ENCODE results near the gene GPR37L1. TPM values are rescaled to one million over a fixed set of nuclear protein-coding genes. Genes with fewer than 3 reads are reported as not detected.

Gene GPR37L1
- total and polyA plus RNA-seq, 10 of the 15 experiments (the other 5 are each of a cell fraction or from before 2014, with no cell fraction given), result under 0.01 to 0.08 (median 0.02) TPM; not detected in 5

DNA sequence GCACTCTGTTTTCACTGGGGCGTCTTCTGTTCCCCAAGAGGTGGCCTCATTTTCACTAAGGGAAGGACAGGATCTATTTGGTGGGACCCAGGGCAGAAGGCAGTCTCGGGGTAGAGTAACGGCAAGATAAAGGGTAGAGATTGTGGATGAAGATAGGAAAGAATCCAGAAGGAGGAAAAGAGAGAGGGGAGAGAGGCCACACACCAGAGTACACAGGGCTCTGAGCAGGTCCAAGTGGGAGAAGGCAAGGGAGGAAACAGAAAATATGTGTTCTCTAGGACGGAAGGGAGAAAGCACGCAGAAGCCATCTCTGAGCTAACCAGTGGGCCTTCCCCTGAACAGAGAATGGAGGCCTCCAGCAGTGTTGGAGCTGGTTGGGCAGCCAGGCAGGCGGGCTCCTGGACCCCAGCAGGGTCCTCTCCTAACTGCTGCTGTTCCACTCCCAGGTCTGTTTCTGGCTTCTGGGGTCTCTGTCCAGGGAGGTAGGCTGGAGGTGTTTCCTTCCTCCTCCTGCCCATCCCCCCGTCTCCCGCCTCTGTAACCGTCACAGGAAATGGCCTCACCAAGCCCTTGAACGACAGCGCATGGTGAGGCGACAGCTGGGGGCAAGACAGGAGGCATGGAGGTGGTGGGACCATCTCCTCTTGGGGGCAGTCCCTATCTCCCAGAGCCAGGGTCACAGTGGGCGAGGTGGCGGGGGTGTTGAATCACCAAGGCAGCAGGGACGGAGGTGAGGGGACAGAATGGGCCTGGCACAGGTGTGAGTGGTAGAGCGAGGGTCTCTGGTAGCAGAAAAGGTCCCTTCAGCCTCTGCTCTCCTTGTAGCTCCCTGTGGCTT is 37.0 kb downstream of the GPR37L1 start (continued):
- TF ChIP-seq SUPT20H (IDR thresholded peaks at IDR 0.05; ENCODE audit: borderline replicate concordance, control insufficient read depth, low read depth, low read length) (no peak), E2F4 (IDR thresholded peaks at IDR 0.05; ENCODE audit: low read depth, low read length) (no peak), NFYA (IDR thresholded peaks at IDR 0.05; ENCODE audit: borderline replicate concordance, low read depth, low read length) (no peak), MYB (IDR thresholded peaks at IDR 0.05; ENCODE audit: borderline replicate concordance, low read depth, low read length) (peak; percentile 87), GATAD2B (conservative IDR thresholded peaks at IDR 0.05; ENCODE audit: low read depth) (peak; percentile 9; the same call in 1 of the 2 replicates), PRDM15 (CRISPR knock-in tag; IDR thresholded peaks at IDR 0.05) (no peak), TBL1XR1 (IDR thresholded peaks at IDR 0.05; ENCODE audit: low read depth, low read length) (no peak), EGR1 (IDR thresholded peaks at IDR 0.05; ENCODE audit: borderline replicate concordance in 1 of 2, low read depth in 2 of 2, low read length in 2 of 2) (peak in 1 of 2 experiments; percentile 45; a peak in 1 of 3 replicates), JUNB (IDR thresholded peaks at IDR 0.05) (no peak), EP300 (IDR thresholded peaks at IDR 0.05; ENCODE audit: borderline replicate concordance in 1 of 2, control insufficient read depth in 1 of 2, low read depth in 2 of 2, low read length in 2 of 2) (peak in 1 of 2 experiments; percentile 51; a peak in 3 of 4 replicates), ATF2 (IDR thresholded peaks at IDR 0.05; ENCODE audit: low read length) (no peak), TAF1 (IDR thresholded peaks at IDR 0.05; ENCODE audit: borderline replicate concordance, low read depth, low read length) (peak; percentile 60; the same call in 1 of the 2 replicates), CBX5 (IDR thresholded peaks at IDR 0.05; ENCODE audit: low read depth) (no peak), SMC3 (IDR thresholded peaks at IDR 0.05; ENCODE audit: borderline replicate concordance, low read length) (no peak), RBBP5 (conservative IDR thresholded peaks at IDR 0.05) (no peak), KAT2A (conservative IDR thresholded peaks at IDR 0.05; ENCODE audit: control insufficient read depth, low read depth, low read length) (no peak), FOXK2 (IDR thresholded peaks at IDR 0.05) (no peak), YBX1 (IDR thresholded peaks at IDR 0.05) (peak; percentile 74; the same call in 1 of the 2 replicates), IKZF2 (IDR thresholded peaks at IDR 0.05) (no peak; a peak in 1 of 4 replicates), GABPA (IDR thresholded peaks at IDR 0.05; ENCODE audit: low read depth) (no peak), HDAC2 (IDR thresholded peaks at IDR 0.05) (no peak)
- TF ChIP-seq, protein P1, sequence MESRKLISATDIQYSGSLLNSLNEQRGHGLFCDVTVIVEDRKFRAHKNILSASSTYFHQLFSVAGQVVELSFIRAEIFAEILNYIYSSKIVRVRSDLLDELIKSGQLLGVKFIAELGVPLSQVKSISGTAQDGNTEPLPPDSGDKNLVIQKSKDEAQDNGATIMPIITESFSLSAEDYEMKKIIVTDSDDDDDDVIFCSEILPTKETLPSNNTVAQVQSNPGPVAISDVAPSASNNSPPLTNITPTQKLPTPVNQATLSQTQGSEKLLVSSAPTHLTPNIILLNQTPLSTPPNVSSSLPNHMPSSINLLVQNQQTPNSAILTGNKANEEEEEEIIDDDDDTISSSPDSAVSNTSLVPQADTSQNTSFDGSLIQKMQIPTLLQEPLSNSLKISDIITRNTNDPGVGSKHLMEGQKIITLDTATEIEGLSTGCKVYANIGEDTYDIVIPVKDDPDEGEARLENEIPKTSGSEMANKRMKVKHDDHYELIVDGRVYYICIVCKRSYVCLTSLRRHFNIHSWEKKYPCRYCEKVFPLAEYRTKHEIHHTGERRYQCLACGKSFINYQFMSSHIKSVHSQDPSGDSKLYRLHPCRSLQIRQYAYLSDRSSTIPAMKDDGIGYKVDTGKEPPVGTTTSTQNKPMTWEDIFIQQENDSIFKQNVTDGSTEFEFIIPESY (IDR thresholded peaks at IDR 0.05), result no peak
